Suprapubic skin (tissue), 4 donors: ENCODE results near the gene FSTL1. TPM values are rescaled to one million over a fixed set of nuclear protein-coding genes. Genes with fewer than 3 reads are reported as not detected.

ENCODE experiments used
- DNase-seq, 2 donors: peaks; one replicate each; pipeline ENCODE4 v3.0.0-alpha.2; 2019; ENCODE audit warnings: low spot score in 2 of 2
- H3K27ac ChIP-seq: fragments of 200-600 bp; sonication (generic); one replicate; pipeline ENCODE4 v1.5.1; 2019
- H3K27me3 ChIP-seq: fragments of 200-600 bp; sonication (generic); one replicate; pipeline ENCODE4 v1.5.1; 2019
- H3K36me3 ChIP-seq: fragments of 200-600 bp; sonication (generic); one replicate; pipeline ENCODE4 v1.5.1; 2019
- H3K4me1 ChIP-seq: fragments of 200-600 bp; sonication (generic); one replicate; pipeline ENCODE4 v1.5.1; 2019
- H3K4me3 ChIP-seq: fragments of 200-600 bp; sonication (generic); one replicate; pipeline ENCODE4 v1.5.1; 2019; ENCODE audit warnings: mild to moderate bottlenecking
- H3K9me3 ChIP-seq: fragments of 200-600 bp; sonication (generic); one replicate; pipeline ENCODE4 v1.5.1; 2019
- CTCF ChIP-seq, 2 donors: fragments of 200-600 bp in 1 of 2; fragments of 450-650 bp in 1 of 2; sonication (generic) in 1 of 2; IDR thresholded peaks; one replicate each; pipeline ENCODE4 v1.5.1; 2016 to 2019; ENCODE audit warnings: antibody characterized with exemption in 2 of 2, mild to moderate bottlenecking in 1 of 2, moderate library complexity in 1 of 2
- EP300 ChIP-seq: sonication (generic); formaldehyde crosslinking; IDR thresholded peaks from one replicate; pipeline ENCODE4 v1.6.1; 2017; ENCODE audit warnings: antibody characterized with exemption
- POLR2A ChIP-seq, 2 donors: fragments of 450-650 bp; IDR thresholded peaks; one replicate each; pipeline ENCODE4 v1.6.1; 2017; ENCODE audit warnings: antibody characterized with exemption in 2 of 2, mild to moderate bottlenecking in 2 of 2, moderate library complexity in 2 of 2
- POLR2AphosphoS5 ChIP-seq, 3 donors: sonication (generic); formaldehyde crosslinking; IDR thresholded peaks; one replicate each; pipeline ENCODE4 v1.6.1; 2017; ENCODE audit warnings: antibody characterized with exemption in 3 of 3
- WGBS: methylation state at CpG from one replicate; pipeline ENCODE4 v1.1.5; 2018; 5-methylcytosine and 5-hydroxymethylcytosine counted together
- total RNA-seq, 4 donors: library from RNA; depleted of rRNA; stranded (reverse); fragments of >200 nt; gene quantifications; one replicate each; pipeline ENCODE4 v1.1.0, GENCODE V29; 2016

FSTL1 gene
- total RNA-seq, 4 donors from 2014 or later = 58.3 to 75.3 (median 63.9) TPM

- Histone ChIP-seq H3K36me3 (no peaks in the 10 kb centered on the region), H3K4me1 (peaks cover 11% of the 10 kb centered on the region), H3K4me3 (no peak overlapping the region), H3K9me3 (no peaks in the 10 kb centered on the region), H3K27ac (no peak overlapping the region), H3K27me3 (no peaks in the 10 kb centered on the region)
- DNase-seq = no peak
- TF ChIP-seq POLR2AphosphoS5 (IDR thresholded peaks at IDR 0.05) (no peak), CTCF (IDR thresholded peaks at IDR 0.05) (no peak), EP300 (no peak), POLR2A (IDR thresholded peaks at IDR 0.05) (no peak)
Measured at GRCh38 chr3:120353463-120353862, 97.3 kb downstream of the FSTL1 start.

GRCh38 chr3:120352017-120352416, 98.8 kb downstream of the FSTL1 start:
- no peak for DNase-seq
- no peak overlapping the region for H3K4me3 ChIP-seq
- TF ChIP-seq EP300 (no peak), POLR2A (IDR thresholded peaks at IDR 0.05) (no peak), CTCF (IDR thresholded peaks at IDR 0.05) (no peak), POLR2AphosphoS5 (IDR thresholded peaks at IDR 0.05) (no peak)
- no peaks in the 10 kb centered on the region for H3K9me3 ChIP-seq
- 86% methylated on average over 4 of the region's 4 CpGs for WGBS
- H3K27me3 ChIP-seq = no peaks in the 10 kb centered on the region
- no peak overlapping the region for H3K27ac ChIP-seq
- peaks cover 22% of the 10 kb centered on the region for H3K4me1 ChIP-seq
- H3K36me3 ChIP-seq = no peaks in the 10 kb centered on the region

GRCh38 chr3:120350401-120350941, 100.3 kb downstream of the FSTL1 start:
- TF ChIP-seq POLR2A (IDR thresholded peaks at IDR 0.05) (no peak), EP300 (no peak), CTCF (IDR thresholded peaks at IDR 0.05) (no peak), POLR2AphosphoS5 (IDR thresholded peaks at IDR 0.05) (no peak)
- 48% methylated on average over 8 of the region's 8 CpGs for WGBS
- Histone ChIP-seq H3K9me3 (no peaks in the 10 kb centered on the region), H3K27me3 (no peaks in the 10 kb centered on the region), H3K36me3 (no peaks in the 10 kb centered on the region), H3K4me1 (peaks cover 27% of the 10 kb centered on the region), H3K4me3 (peak overlapping the region; percentile 84), H3K27ac (no peak overlapping the region)
- DNase-seq = peak in 1 of 2 donors; percentile 62

GRCh38 chr3:120349855-120350125, 101.0 kb downstream of the FSTL1 start:
- Histone ChIP-seq H3K4me3 (peak overlapping the region; percentile 84), H3K36me3 (no peaks in the 10 kb centered on the region), H3K9me3 (no peaks in the 10 kb centered on the region), H3K27ac (peak overlapping the region; percentile 91), H3K27me3 (no peaks in the 10 kb centered on the region), H3K4me1 (peaks cover 27% of the 10 kb centered on the region)
- TF ChIP-seq CTCF (IDR thresholded peaks at IDR 0.05) (no peak), POLR2AphosphoS5 (IDR thresholded peaks at IDR 0.05) (no peak), EP300 (no peak), POLR2A (IDR thresholded peaks at IDR 0.05) (no peak)
- no peak for DNase-seq
- 10% methylated on average over 6 of the region's 6 CpGs for WGBS

- H3K4me1 ChIP-seq = peaks cover 27% of the 10 kb centered on the region
- DNase-seq = peak; percentile 90 to 92
- H3K4me3 ChIP-seq = peak within 1 kb of the TSS; percentile 84
- H3K36me3 ChIP-seq = no peaks in the 10 kb centered on the region
- peak in 1 of 2 donors; percentile 16 for TF ChIP-seq CTCF (IDR thresholded peaks at IDR 0.05)
- TF ChIP-seq POLR2A (IDR thresholded peaks at IDR 0.05) = peak in 1 of 2 donors; percentile 86
- peak; percentile 44 to 76 (median 51) for TF ChIP-seq POLR2AphosphoS5 (IDR thresholded peaks at IDR 0.05)
- TF ChIP-seq EP300 = no peak
- under 1% methylated on average over 30 of the region's 95 CpGs for WGBS
- H3K27me3 ChIP-seq = no peaks in the 10 kb centered on the region
- H3K27ac ChIP-seq = peak within 1 kb of the TSS; percentile 91
- no peaks in the 10 kb centered on the region for H3K9me3 ChIP-seq
Measured at GRCh38 chr3:120348991-120349854, 101.6 kb downstream of the FSTL1 start, which contains the start of gene LRRC58. LRRC58 (minus strand) TSS chr3:120349354; CDS start chr3:120349243, 111 bp downstream.
